Measurements from ENCODE around the gene EYA4.

- TF ChIP-seq CTCF (IDR thresholded peaks at IDR 0.05) (no peak), POLR2A (IDR thresholded peaks at IDR 0.05) (no peak)
These were observed 3.4 kb downstream of the EYA4 start for GRCh38 chr6:133244519-133244918.
